Measurements from ENCODE around the gene PASK. TPM values are rescaled to one million over a fixed set of nuclear protein-coding genes. Genes with fewer than 3 reads are reported as not detected.

Gene PASK
- total RNA-seq, 1 donor from 2014 or later, result 15.7 TPM

DNA sequence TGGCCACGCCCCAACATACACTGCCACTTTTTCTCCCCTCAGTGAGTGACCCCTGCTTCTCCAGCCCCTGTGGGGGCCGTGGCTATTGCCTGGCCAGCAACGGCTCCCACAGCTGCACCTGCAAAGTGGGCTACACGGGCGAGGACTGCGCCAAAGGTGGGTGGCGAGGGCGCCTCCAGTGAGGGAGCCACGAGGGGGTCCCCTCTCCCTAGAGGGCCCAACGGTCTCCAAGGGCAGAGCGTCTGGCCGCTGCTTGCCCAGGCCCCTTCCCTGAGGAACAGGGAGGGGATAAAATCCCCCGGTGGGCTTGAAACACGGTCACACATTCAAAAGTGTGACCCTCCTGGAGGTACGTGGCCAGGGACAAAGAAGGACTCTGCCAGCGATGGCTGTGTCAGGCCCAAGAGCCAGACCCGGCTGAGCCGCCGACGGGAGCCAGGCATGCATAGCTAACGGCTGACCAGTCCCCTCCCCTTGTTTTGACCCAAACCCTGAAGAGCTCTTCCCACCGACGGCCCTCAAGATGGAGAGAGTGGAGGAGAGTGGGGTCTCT lies 84.4 kb downstream of the PASK start:
- no peak overlapping the region for H3K27ac ChIP-seq
- TF ChIP-seq, protein P1, sequence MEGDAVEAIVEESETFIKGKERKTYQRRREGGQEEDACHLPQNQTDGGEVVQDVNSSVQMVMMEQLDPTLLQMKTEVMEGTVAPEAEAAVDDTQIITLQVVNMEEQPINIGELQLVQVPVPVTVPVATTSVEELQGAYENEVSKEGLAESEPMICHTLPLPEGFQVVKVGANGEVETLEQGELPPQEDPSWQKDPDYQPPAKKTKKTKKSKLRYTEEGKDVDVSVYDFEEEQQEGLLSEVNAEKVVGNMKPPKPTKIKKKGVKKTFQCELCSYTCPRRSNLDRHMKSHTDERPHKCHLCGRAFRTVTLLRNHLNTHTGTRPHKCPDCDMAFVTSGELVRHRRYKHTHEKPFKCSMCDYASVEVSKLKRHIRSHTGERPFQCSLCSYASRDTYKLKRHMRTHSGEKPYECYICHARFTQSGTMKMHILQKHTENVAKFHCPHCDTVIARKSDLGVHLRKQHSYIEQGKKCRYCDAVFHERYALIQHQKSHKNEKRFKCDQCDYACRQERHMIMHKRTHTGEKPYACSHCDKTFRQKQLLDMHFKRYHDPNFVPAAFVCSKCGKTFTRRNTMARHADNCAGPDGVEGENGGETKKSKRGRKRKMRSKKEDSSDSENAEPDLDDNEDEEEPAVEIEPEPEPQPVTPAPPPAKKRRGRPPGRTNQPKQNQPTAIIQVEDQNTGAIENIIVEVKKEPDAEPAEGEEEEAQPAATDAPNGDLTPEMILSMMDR (IDR thresholded peaks at IDR 0.05), result no peak

DNA sequence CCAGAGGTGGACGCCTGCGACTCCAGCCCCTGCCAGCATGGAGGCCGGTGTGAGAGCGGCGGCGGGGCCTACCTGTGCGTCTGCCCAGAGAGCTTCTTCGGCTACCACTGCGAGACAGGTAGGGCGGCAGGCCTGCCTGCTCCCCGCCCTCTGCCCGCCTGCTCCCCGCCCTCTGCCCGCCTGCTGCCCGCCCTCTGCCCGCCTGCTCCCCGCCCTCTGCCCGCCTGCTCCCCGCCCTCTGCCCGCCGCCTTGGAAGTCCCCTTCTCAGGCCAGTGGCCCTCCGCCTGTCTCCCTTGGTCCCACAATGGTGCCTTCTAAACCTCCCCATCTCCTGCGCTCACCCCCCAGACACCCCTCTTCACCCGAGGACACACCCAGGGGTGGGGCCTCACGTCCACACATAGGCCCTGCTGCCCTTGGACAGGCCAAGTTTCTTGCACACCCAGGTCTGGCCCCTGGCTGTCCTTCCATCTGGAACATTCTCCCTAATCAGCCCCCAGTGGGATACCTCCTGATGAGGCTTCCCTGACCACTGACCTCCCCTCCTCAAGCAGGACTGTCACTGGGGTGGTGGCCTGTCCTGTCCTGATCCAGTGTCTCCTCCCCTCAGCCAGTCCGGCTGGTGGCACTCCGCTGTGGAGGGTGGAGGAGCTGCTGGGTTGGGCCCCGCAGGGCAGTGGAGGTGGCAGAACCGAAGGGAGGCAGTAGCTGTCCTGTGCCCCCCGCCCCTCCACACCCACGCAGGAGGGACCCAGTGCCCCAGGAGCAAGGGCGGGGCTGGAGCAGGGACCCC lies 85.1 kb downstream of the PASK start:
- H3K4me1 ChIP-seq, result peaks cover 8% of the 10 kb centered on the region
- H3K36me3 ChIP-seq, result peaks cover 17% of the 10 kb centered on the region
- H3K27me3 ChIP-seq, result no peaks in the 10 kb centered on the region
- intact Hi-C loops (cut with DNase I), result no loop called here
- no peak overlapping the region for H3K4me3 ChIP-seq
- ATAC-seq (peak; percentile 86), DNase-seq (peak; percentile 87)
- TF ChIP-seq, protein P1 (IDR thresholded peaks at IDR 0.05), result no peak
- no peak overlapping the region for H3K27ac ChIP-seq
- H3K9me3 ChIP-seq, result no peaks in the 10 kb centered on the region

More for the DNA sequence above, 84.4 kb downstream of the PASK start:
- no peaks in the 10 kb centered on the region for H3K9me3 ChIP-seq
- H3K4me1 ChIP-seq, result peaks cover 8% of the 10 kb centered on the region
- no peaks in the 10 kb centered on the region for H3K27me3 ChIP-seq
- peaks cover 20% of the 10 kb centered on the region for H3K36me3 ChIP-seq
- intact Hi-C loops (cut with DNase I), result no loop called here
- no peak for ATAC-seq
- no peak overlapping the region for H3K4me3 ChIP-seq
- no peak for DNase-seq

DNA sequence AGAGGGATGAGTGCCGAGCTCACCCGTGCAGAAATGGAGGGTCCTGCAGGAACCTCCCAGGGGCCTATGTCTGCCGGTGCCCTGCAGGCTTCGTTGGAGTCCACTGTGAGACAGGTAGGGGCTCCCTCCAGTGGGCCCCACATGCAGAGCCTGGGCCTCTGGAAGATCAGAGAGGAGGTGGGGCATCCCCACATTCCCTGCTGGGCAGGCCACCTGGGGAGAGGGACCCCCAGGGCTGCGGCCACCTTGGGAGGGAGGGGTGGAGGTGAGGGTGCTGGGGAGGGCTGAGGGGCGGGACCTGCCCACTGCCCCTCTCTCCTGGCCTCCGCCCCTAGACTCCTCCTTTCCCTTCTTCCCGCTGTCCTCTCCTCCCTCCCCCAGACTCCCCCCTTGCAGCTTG lies 85.7 kb downstream of the PASK start:
- TF ChIP-seq, protein P1 (IDR thresholded peaks at IDR 0.05), result no peak
- peak; percentile 67 for DNase-seq
- intact Hi-C loops (cut with DNase I), result no loop called here
- no peaks in the 10 kb centered on the region for H3K27me3 ChIP-seq
- H3K4me3 ChIP-seq, result no peak overlapping the region
- H3K4me1 ChIP-seq, result peaks cover 8% of the 10 kb centered on the region
- H3K36me3 ChIP-seq, result peaks cover 11% of the 10 kb centered on the region
- no peaks in the 10 kb centered on the region for H3K9me3 ChIP-seq
- ATAC-seq, result peak; percentile 36
- H3K27ac ChIP-seq, result no peak overlapping the region

DNA sequence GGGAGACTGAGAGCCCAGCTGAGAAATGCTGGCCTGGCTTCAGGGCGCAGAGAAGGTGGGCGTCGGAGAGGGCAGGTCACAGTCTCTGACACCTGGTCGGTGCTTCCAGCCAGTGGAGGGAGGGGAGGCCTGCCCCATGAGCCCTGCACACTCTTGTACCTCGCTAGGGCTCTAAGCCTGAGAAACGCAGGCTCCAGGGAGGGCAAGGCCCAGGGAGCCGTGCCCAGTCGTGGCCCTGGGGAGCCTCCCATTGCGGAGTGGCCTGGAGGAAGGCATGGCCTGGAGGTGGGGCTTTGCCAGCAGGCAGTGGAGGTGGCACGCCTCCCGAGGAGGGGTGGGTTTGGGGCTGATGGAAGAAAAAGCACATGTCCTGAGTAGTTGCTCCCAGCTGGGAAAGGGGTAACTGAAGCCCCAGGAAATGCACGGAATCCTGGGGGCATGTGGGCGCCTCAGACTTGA lies 86.2 kb downstream of the PASK start:
- Histone ChIP-seq H3K4me1 (peaks cover 8% of the 10 kb centered on the region), H3K27ac (no peak overlapping the region), H3K27me3 (no peaks in the 10 kb centered on the region), H3K4me3 (no peak overlapping the region), H3K9me3 (no peaks in the 10 kb centered on the region), H3K36me3 (peaks cover 9% of the 10 kb centered on the region)
- TF ChIP-seq, protein P1 (IDR thresholded peaks at IDR 0.05), result no peak
- intact Hi-C loops (cut with DNase I), result no loop called here
- peak; percentile 58 for ATAC-seq
- peak; percentile 78 for DNase-seq

DNA sequence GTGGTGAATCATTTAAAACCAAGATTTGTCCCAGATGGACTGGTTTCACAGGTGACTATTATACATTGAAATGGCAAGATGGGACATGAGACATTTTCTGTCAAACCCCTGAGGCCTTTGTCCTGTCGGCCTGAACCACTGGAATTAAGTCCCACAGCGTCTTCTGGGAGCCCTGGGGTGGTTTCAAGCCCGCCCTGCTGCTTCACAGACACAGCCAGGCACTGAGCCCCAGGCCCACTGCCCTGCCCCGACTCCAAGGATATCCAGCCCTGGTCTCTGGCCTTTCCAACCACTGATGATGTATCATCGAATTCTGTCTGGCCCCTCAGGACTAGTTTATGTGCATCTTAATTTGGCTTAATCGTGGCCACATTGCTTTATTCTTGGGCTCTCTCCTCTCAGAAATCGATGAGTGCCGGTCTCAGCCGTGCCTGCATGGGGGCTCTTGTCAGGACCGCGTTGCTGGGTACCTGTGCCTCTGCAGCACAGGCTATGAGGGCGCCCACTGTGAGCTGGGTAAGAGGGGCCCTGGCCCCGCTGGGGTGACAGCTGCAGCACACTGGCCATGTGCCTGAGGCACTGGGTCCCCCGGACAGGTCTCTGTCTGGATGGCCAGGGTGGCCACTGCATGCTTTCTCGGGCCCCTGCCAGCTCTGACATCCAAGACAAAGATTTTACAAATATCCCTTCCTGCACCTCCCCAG lies 86.7 kb downstream of the PASK start:
- no peak for ATAC-seq
- TF ChIP-seq, protein P1 (IDR thresholded peaks at IDR 0.05), result no peak
- Histone ChIP-seq H3K27me3 (no peaks in the 10 kb centered on the region), H3K9me3 (no peaks in the 10 kb centered on the region), H3K4me1 (peaks cover 8% of the 10 kb centered on the region), H3K4me3 (no peak overlapping the region), H3K27ac (no peak overlapping the region), H3K36me3 (peaks cover 4% of the 10 kb centered on the region)
- intact Hi-C loops (cut with DNase I), result no loop called here
- DNase-seq, result peak; percentile 63
